Thyroid gland (tissue), 4 donors: ENCODE measurements around the gene RAB37. TPM values are rescaled to one million over a fixed set of nuclear protein-coding genes. Genes with fewer than 3 reads are reported as not detected.

ENCODE experiments used
- DNase-seq, 2 donors: peaks; one replicate each; pipeline ENCODE4 v3.0.0-alpha.2; 2019
- H3K27ac ChIP-seq, 3 donors: fragments of 200-600 bp; sonication (generic); 1 replicate in 2 of 3; 2 replicates in 1 of 3; pipeline ENCODE4 v1.5.1; 2016 to 2019; ENCODE audit warnings: mild to moderate bottlenecking in 1 of 3, moderate library complexity in 1 of 3
- H3K27me3 ChIP-seq: fragments of 200-600 bp; sonication (generic); one replicate; pipeline ENCODE4 v1.5.1; 2019
- H3K36me3 ChIP-seq, 2 donors: fragments of 200-600 bp; sonication (generic); one replicate each; pipeline ENCODE4 v1.5.1; 2016 to 2019
- H3K4me1 ChIP-seq, 2 donors: fragments of 200-600 bp; sonication (generic); one replicate each; pipeline ENCODE4 v1.5.1; 2017 to 2019
- H3K4me3 ChIP-seq, 3 donors: fragments of 200-600 bp; sonication (generic); replicated peaks in 1 of 3; 1 replicate in 2 of 3; 2 replicates in 1 of 3; pipeline ENCODE4 v1.5.1; 2016; ENCODE audit warnings: mild to moderate bottlenecking in 1 of 3
- H3K9me3 ChIP-seq: fragments of 200-600 bp; sonication (generic); one replicate; pipeline ENCODE4 v1.5.1; 2017
- CTCF ChIP-seq, 6 experiments: fragments of 200-600 bp in 3 of 6; fragments of 450-650 bp in 3 of 6; sonication (generic) in 3 of 6; IDR thresholded peaks; one replicate each; pipeline ENCODE4 v1.5.1; 2016 to 2019; ENCODE audit warnings: antibody characterized with exemption in 6 of 6, mild to moderate bottlenecking in 2 of 6, inconsistent platforms in 1 of 6, moderate library complexity in 1 of 6
- POLR2A ChIP-seq, 2 donors: fragments of 450-650 bp; IDR thresholded peaks; one replicate each; pipeline ENCODE4 v1.6.1; 2017; ENCODE audit warnings: antibody characterized with exemption in 2 of 2, mild to moderate bottlenecking in 2 of 2, moderate library complexity in 1 of 2
- WGBS, 2 donors: methylation state at CpG; one replicate each; pipeline ENCODE4 v1.1.5; 2017; 5-methylcytosine and 5-hydroxymethylcytosine counted together
- intact Hi-C: fragments of 100-400 bp; cut with DNase I; formaldehyde crosslinking; loops from one replicate; pipeline ENCODE4 v1.15.1; 2023
- total RNA-seq, 4 donors: library from RNA; depleted of rRNA; stranded (reverse); fragments of >200 nt; gene quantifications; one replicate each; pipeline ENCODE4 v1.2.3, GENCODE V29; 2016

The RAB37 gene
- total RNA-seq, 4 donors from 2014 or later, result 0.33 to 1.8 (median 0.39) TPM

DNA sequence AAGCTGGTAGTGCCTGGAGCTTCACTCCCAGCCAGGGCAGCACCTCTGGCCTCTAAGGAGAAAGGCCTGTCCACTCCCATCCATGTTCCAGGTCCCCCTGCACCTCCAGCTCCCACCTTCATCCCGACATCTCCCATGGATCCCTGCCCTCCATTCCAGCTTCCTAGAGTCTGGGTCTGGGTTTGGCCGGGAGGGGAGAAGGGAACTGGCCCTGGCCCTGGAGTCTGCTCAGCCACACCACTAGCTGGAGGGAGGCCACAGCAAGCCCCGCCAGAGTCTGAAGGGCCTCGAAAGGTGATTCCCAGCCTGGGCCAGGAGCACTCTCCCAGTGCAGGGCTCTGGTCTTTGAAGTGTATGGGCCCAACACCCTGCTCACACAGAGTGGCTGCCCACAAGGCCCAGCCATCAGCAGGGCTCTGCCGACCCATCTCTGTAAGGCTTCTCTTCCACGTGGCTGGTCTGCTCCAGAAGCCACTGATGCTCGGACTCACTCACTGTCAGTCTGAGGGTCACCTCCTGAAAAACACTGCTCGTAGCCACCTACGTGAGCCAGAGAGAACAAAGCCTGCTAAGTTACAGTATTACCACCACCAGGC lies 34.4 kb downstream of the RAB37 start:
- no peak for TF ChIP-seq POLR2A (IDR thresholded peaks at IDR 0.05)
- TF ChIP-seq CTCF (IDR thresholded peaks at IDR 0.05), result no peak
- intact Hi-C loops, result no loop called here
- WGBS, 2 donors, result 92 to 100% methylated on average over 4 to 7 of the region's 9 CpGs

GRCh38 chr17:74772053-74772452 lies 35.0 kb downstream of the RAB37 start:
- Histone ChIP-seq H3K36me3 (peaks cover 19 to 22% of the 10 kb centered on the region in 2 donors), H3K4me1 (peaks cover 24 to 25% of the 10 kb centered on the region in 2 donors), H3K27ac (no peak overlapping the region), H3K9me3 (no peaks in the 10 kb centered on the region), H3K27me3 (no peaks in the 10 kb centered on the region), H3K4me3 (no peak overlapping the region)
- DNase-seq, result no peak
- TF ChIP-seq POLR2A (IDR thresholded peaks at IDR 0.05) (no peak), CTCF (IDR thresholded peaks at IDR 0.05) (no peak)
- intact Hi-C loops, result no loop called here
- 92 to 93% methylated on average over 12 to 13 of the region's 13 CpGs for WGBS, 2 donors

More for the DNA sequence above, 34.4 kb downstream of the RAB37 start:
- Histone ChIP-seq H3K27ac (no peak overlapping the region), H3K4me3 (no peak overlapping the region), H3K36me3 (peaks cover 19 to 22% of the 10 kb centered on the region in 2 donors), H3K27me3 (no peaks in the 10 kb centered on the region), H3K9me3 (no peaks in the 10 kb centered on the region), H3K4me1 (peaks cover 21 to 23% of the 10 kb centered on the region in 2 donors)
- DNase-seq, result no peak

DNA sequence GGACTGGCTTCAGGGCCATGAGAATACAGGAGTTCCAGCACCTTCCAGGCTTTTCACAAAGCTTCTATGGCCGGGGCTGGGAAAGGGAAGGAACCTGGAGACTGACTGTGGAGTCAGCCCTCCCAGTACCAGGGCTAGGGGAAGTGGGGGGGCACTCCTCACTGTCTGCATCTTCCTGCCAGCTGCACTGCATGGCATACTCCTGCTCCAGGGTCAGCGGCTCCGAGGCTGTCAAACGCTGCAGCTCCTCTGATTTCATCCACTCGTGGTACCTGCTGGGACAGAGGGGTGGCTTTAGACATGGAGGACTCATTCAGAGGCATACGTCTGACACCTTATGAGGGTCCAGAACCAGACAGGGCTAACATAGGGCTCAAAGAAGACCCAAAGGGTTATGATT lies 36.4 kb downstream of the RAB37 start:
- no peak for DNase-seq
- TF ChIP-seq POLR2A (IDR thresholded peaks at IDR 0.05), result no peak
- no peak for TF ChIP-seq CTCF (IDR thresholded peaks at IDR 0.05)
- WGBS, 2 donors, result 76 to 80% methylated on average over 5 of the region's 6 CpGs
- no peaks in the 10 kb centered on the region for H3K27me3 ChIP-seq
- H3K27ac ChIP-seq, result no peak overlapping the region
- intact Hi-C loops, result no loop called here
- no peak overlapping the region for H3K4me3 ChIP-seq
- peaks cover 12 to 18% of the 10 kb centered on the region in 2 donors for H3K4me1 ChIP-seq
- peaks cover 19 to 22% of the 10 kb centered on the region in 2 donors for H3K36me3 ChIP-seq
- H3K9me3 ChIP-seq, result no peaks in the 10 kb centered on the region

DNA sequence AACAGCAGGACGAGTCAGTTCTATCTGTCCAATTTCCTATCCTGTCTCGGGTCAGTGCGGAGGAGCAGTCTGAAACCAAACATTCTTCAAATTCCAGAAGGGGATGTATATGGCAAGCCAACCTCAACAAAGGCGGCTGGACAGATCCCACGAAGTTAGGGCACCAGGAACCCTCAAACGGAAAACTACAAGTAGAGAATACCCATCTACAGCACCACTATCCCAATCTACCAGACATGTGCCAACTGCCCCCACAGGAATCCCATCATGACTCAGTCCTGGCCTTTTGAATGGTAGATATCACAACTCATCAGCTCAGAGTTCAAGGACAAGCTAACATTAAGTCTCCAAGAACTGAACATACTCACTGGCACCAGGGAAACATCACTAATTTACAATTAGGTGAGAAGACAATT lies 36.8 kb downstream of the RAB37 start:
- H3K36me3 ChIP-seq, result peaks cover 19 to 22% of the 10 kb centered on the region in 2 donors

More for the DNA sequence above, 36.8 kb downstream of the RAB37 start:
- no peak for DNase-seq
- Histone ChIP-seq H3K9me3 (no peaks in the 10 kb centered on the region), H3K4me1 (peaks cover 12 to 17% of the 10 kb centered on the region in 2 donors), H3K27me3 (no peaks in the 10 kb centered on the region), H3K4me3 (no peak overlapping the region), H3K27ac (no peak overlapping the region)
- TF ChIP-seq CTCF (IDR thresholded peaks at IDR 0.05) (no peak), POLR2A (IDR thresholded peaks at IDR 0.05) (no peak)
- intact Hi-C loops, result no loop called here
- 76 to 85% methylated on average over 6 of the region's 6 CpGs for WGBS, 2 donors
